ENCODE data around the gene RNF10.

DNA sequence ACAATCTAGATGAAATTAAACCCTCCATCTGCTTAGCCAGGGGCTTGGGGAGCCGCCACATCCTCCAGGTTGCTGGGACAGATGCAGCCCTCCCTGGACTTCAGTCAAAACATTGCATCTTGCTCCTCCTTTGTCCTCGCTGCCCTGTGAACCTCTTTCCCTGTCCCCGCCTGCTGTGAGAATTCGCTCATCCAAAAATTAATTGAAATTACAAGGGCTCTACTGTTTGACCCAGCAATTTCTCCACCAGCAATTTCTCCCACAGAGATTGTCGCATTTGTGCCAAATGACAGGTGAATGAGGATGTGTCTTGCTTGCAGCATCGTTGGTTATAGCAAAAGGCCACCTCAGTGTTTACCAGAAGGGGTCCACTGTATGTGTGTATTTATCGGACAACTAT, 52.0 kb downstream of the RNF10 start:
- TF ChIP-seq POLR2A (IDR thresholded peaks at IDR 0.05; ENCODE audit: low read length) (no peak), GATA1 (IDR thresholded peaks at IDR 0.05; ENCODE audit: low read depth, low read length) (no peak)
